DMS114 treated with DMSO at 0.1 percent for 48 hours (cell line): ENCODE measurements around the gene GSS.
"Not testable (repeated sequence)": the region's sequence is repeated elsewhere in the genome, so short reads cannot be mapped to it uniquely, and the experiment has no call there.

Source experiments
- DNase-seq: peaks from one replicate; lab custom pipeline; 2025; ENCODE audit not compliant: unreplicated experiment; lab: John Stamatoyannopoulos, UW

GSS gene

GRCh38 chr20:34915749-34916455, 39.7 kb downstream of the GSS start:
- DNase-seq = no peak

- no peak for DNase-seq
Measured at GRCh38 chr20:34915131-34915530, 40.5 kb downstream of the GSS start.

DNA sequence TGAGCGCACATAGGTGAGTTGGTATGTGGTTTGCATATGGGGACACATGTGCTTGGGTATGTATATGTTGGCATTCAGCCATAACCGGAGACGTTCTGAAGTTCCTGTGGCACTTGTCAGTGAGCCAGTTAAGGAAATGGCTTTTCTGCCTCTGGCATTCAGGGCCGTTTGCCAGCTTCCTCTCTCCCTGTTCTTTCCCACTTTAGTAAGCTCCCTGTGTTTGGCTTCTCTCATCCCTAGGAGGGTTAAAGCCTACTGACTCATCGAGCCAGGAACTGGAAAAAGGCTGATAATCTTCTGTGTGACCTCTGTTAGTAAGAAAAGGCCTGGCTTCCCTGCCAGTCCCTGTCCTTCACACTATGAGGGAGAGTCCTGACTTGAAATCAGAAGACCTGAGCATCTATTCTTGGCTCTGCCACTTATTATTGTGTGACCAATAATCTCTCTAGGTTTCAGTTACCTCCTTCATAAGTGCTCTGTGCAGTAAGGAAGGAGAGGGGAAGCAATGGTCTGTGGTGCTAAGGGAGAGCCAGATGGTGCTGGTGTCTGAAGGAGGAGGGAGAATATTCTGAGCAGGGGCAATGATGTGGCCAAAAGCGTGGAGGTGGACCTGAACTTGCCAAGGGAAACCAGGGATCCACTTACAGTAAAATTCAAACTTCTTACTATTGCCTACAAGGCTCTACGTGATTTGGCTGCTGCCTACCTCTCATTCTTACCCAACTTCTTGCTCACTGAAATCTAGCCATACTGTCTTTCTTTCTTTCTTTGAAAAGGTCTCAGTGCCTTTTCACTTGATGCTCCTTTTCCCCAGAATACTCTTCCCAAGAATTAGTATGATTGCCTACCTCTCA, 47.8 kb downstream of the GSS start:
- DNase-seq = no peak

DNA sequence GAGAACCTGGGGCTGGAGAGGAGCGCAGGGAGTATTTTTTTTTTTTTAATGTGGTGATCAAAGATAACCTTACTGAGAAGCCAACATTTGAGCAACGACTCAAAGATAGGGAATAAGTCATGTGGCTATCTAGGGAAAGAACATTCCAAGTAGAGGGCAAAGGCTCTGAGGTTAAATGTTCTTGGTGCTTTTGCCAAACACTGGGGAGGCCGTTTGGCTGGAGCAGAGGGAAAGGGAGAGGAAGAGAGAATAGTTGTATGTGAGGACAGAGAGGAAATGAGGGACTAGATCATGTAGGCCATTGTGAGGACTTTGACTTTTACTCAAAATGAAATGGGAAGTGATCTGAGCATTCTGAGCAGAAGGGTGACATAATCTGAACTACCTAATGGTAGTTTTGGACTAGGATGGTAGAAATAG, 51.4 kb downstream of the GSS start:
- DNase-seq = no peak

DNA sequence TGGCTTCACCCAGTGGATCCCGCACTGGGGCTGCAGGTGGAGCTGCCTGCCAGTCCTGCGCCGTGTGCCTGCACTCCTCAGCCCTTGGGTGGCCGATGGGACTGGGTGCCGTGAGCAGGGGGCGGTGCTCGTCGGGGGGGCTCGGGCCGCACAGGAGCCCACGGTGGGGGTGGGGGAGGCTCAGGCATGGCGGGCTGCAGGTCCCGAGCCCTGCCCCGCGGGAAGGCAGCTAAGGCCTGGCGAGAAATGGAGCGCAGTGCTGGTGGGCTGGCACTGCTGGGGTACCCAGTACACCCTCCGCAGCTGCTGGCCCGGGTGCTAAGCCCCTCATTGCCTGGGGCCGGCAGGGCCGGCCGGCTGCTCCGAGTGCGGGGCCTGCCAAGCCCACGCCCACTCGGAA, 56.9 kb downstream of the GSS start:
- DNase-seq = not testable (repeated sequence)

DNA sequence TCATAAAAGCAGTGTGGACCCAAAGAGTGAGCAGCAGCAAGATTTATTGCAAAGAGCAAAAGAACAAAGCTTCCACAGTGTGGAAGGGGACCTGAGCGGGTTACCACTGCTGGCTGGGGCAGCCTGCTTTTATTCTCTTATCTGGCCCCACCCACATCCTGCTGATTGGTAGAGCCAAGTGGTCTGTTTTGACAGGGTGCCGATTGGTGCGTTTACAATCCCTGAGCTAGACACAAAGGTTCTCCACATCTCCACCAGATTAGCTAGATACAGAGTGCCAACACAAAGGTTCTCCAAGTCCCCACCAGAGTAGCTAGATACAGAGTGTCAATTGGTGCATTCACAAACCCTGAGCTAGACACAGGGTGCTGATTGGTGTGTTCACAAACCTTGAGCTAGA, 57.5 kb downstream of the GSS start:
- DNase-seq = not testable (repeated sequence)

GRCh38 chr20:34896086-34896621, 59.5 kb downstream of the GSS start:
- no peak for DNase-seq

DNA sequence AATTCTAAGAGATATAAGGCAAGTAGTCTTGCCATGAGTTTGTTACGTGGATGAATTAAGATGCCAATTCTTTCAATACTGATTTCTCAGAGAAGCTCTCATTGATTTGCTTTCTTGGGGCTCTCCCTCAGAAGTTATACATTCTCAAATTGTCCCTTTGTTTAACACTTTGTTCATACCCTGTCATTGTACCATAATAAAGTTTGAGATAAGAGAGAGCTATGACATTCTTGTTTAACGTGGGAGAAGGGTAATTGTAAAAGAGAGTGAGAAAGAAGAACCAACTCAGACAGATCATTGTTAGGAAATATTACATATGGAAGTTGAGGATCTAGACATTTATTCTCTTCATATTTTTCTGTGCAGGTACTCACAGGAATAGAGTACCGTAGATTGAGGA, 60.1 kb downstream of the GSS start:
- DNase-seq = no peak

DNA sequence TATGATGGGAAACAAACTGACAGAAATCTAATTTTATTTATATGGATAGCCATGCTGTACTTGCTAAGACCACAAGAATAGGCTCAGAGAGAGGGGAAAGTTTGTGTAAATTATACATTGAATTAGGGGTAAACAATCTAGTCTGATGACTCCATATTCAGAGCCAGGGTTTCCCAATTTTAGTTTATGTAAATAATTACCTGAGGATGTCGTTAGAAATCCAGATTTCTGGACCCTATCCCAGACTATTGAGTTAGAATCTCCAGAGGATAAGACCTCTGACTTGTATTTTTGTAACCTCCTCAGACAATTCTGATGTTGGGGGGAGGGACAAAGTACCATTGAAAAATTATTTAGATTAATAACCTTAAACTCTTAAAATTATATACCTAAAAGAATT, 60.9 kb downstream of the GSS start:
- DNase-seq = no peak

DNA sequence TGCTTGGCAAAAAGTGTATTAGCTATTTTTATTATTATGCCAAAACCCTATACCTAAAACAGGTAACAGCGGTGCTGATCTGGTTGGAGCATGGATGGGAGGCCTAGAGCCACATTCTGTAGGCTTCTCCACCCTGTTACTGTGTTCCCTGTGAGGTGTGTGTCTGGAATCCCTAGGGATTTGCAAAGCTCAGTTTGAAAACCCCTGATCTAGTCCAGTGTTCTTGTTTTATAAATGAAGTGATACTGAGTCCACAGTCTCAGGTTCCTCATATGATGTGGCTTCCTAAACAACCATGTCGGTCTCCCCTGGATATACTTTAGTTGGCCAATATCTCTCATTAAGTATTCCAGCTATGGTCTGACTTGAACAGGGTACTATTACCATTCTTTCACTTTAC, 62.9 kb downstream of the GSS start:
- no peak for DNase-seq

DNA sequence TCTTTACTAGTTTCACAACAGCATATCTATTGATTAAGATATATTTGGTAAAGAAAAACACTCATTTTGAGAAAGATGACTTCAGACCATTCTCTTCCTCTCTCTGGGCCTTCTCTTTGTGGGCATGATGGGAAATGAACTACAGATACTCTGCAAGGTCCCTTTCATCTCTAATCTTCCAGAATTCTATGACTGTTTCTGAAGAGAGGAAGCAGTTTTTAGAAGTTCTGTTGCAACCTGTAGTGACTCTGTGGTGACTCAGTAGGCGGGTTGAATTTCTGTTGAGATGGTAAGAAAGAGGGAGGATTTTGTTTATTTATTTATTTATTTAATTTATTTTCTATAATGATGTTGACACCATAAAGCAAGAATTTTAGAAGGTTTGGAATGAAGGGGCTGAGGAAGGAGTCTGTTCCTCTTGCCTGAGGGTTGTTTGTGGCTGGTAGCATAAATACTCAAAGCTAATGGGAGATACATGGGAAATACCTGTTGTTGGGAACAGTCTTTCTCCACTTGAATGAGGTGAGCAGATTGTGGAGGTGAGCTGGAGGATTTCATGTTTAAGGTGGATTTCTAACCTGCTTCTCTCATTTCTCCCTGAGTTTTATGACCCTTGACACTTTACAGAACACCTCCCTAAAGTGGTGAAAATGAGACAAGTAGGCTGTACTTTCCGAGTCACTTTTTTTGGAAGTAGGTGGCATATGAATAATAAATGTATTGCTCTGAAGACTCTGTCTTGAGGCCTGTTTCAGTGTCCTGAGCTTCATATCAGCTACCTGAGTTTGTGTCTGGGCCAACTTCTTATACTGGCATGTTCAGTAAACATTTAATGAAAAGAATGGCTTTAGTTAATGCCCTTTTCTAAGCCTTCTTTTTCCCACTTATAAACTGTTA, 64.2 kb downstream of the GSS start:
- DNase-seq = no peak

GRCh38 chr20:34888468-34888867, 67.1 kb downstream of the GSS start:
- no peak for DNase-seq

DNA sequence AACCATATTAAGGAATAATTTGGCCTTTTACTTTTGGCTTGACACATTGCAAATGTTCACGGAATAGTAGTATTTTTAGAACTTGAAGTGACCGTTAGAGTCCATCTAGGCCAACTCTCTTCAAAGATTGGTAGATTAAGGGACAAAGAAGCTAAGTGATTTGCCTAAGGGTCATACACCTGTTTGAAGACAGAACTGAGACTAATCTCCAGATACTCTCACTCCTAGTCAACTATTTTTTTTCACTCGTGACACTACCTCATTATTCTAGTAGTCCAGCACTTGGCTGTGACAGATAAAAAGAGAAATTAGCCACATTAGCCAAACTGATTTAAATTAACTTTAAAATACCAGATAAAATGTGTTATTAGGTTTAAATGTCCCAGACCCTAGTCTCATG, 68.6 kb downstream of the GSS start:
- no peak for DNase-seq

- DNase-seq = no peak
Measured at GRCh38 chr20:34886122-34886521, 69.5 kb downstream of the GSS start.

DNA sequence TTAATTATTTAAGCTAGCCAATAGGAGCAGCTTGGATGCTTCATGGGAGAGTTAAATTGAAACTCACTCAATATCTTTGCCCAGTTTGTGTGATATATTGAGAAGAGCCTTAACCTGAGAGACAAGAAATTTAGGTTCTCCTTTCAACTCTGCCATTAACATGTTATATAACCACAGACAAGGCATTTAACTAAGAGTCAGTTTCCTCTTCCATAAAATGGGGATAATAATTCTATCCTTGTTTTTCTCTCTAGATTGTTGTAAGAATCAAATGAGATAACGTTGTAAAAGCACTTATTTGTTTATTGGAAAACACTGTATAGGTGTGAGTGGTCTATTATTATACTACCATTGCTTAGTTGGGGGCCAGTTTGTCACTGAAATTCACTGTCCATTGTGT, 71.3 kb downstream of the GSS start:
- no peak for DNase-seq

DNA sequence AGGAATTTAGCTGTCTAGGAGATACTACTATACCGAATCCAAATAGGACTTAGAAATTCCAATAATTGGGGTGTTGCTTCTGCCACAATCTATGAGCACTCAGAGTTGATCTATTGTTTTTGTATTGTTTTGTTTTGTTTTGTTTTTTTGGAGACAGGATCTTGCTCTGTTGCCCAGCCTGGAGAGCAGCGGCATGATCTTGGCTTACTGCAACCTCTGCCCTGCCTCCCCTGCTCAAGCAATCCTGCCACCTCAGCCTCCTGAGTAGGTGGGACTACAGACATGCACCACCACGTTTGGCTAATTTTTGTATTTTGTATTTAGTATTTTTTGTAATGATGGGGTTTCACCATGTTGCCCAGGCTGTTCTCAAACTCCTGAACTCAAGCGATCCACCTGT, 71.8 kb downstream of the GSS start:
- no peak for DNase-seq

DNA sequence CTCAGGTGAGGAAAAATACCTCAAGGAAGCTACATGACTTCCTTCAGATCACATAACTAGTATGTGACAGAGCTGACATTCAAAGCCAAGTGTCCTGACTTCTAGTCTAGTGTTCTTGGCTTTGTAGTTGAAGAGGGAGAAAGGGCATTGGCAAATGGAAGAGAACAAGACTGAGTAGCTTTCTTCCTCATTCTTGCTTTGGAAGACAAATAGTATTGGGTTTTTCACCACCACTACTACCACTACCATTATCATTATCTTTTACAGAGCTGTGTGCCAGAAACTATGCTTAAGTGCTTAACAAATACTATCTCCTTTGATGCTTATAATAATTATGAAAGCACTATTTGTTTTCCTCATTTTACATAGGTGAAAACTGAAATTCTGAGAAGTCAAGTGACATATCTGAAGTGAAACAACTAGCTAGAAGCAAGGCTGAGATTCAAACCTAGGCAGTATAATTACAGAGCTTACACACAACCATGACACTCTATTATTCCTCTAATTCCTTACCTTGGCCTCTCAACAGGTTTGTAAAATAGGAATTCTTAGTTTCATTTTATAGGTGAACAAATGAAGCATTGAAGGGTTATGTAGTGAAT, 72.4 kb downstream of the GSS start:
- DNase-seq = no peak

DNA sequence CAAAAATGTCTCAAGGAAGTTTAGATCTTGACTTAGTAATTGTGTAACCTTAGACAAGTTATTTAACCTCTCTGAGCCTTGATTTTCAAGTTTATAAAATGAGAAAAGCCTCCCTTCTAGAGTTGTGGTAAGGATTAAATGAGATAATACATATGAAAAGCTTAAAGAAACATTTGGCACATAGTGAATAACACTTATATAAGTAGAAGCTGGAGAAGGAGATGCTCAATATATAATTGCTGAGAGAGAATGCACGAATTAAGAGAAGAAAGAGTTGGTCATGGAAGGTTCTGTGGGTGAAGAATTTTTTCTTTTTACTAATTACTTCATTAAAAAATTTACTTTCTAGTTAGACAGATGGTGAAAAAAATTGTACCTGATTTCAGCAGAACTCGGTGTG, 73.9 kb downstream of the GSS start:
- DNase-seq = no peak

DNA sequence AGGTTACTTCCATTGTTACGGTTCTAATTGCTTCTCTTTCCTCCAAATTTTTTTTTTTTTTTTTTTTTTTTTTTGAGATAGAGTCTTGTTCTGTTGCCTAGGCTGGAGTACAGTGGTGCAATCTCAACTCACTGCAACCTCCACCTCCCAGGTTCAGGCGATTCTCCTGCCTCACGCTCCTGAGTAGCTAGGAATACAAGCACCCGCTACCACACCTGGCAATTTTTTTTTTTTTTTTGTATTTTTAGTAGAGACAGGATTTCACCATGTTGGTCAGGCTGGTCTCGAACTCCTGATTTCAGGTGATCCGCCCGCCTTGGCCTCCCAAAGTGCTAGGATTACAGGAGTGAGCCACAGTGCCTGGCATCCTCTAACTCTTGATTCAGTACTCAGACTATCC, 74.6 kb downstream of the GSS start:
- not testable (repeated sequence) for DNase-seq

DNA sequence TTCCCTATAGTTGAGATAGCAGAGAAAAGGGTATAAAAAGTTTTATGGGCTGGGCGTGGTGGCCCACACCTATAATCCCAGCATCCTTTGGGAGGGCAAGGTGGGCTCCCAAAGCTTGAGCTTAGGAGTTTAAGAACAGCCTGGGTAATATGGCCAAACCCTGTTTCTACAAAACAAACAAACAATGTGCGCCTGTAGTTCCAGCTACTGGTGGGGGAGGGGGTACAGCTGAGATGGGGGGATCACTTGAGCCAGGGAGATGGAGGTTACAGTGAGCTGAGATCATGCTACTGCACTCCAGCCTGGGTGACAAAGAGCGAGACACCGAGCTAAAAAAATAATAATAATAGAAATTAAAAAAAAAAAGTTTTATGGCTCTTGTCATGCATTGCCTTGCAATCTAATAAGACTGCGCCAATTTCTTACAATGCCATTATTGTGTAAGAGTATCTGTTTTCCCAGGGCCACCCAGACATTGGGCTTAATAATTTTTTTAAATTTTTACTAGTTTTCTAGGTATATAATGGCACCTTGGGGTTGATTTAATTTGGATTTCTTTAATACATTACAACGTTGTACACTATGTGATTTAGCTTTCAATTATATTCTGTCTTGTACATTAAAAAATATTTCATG, 75.3 kb downstream of the GSS start:
- DNase-seq = no peak
